Measurements from ENCODE around the gene ADAMTS17.

GRCh38 chr15:100059521-100059920, 282.3 kb downstream of the ADAMTS17 start:
- TF ChIP-seq CTCF (IDR thresholded peaks at IDR 0.05): no peak
- TF ChIP-seq POLR2A (IDR thresholded peaks at IDR 0.05): no peak

All from testis (tissue), 2 donors.